Right atrium auricular region (tissue), 2 donors: ENCODE measurements around the gene DENND1A. TPM values are rescaled to one million over a fixed set of nuclear protein-coding genes. Genes with fewer than 3 reads are reported as not detected.

Source experiments
- DNase-seq: peaks from one replicate; pipeline ENCODE4 v3.0.0-alpha.2; 2019; ENCODE audit warnings: low spot score
- H3K27ac ChIP-seq, 2 donors: fragments of 200-600 bp; sonication (generic); 1 replicate in 1 of 2; 2 replicates in 1 of 2; pipeline ENCODE4 v1.5.1; 2016 to 2019
- H3K27me3 ChIP-seq, 2 donors: fragments of 200-600 bp; sonication (generic); one replicate each; pipeline versions ENCODE4 v1.5.1 to v1.6.0; 2017 to 2019
- H3K36me3 ChIP-seq: fragments of 200-600 bp; sonication (generic); one replicate; pipeline ENCODE4 v1.5.1; 2016
- H3K4me1 ChIP-seq, 2 donors: fragments of 200-600 bp; sonication (generic); one replicate each; pipeline versions ENCODE4 v1.5.1 to v1.6.0; 2017 to 2019
- H3K4me3 ChIP-seq, 2 donors: fragments of 200-600 bp; sonication (generic); 1 replicate in 1 of 2; 2 replicates in 1 of 2; pipeline ENCODE4 v1.5.1; 2017 to 2019; ENCODE audit warnings: mild to moderate bottlenecking in 1 of 2, moderate library complexity in 1 of 2
- H3K9me3 ChIP-seq, 2 donors: fragments of 200-600 bp; sonication (generic); one replicate each; pipeline ENCODE4 v1.5.1; 2019
- total RNA-seq, 2 donors: library from RNA; depleted of rRNA; stranded (reverse); fragments of >200 nt; gene quantifications; one replicate each; pipeline ENCODE4 v1.1.0, GENCODE V29; 2016
- TF ChIP-seq, protein P1 (sequence below), 2 donors: fragments of 200-600 bp; sonication (generic); IDR thresholded peaks; one replicate each; pipeline ENCODE4 v1.5.1; 2019; ENCODE audit warnings: antibody characterized with exemption in 2 of 2

Gene DENND1A
- total RNA-seq, 2 donors from 2014 or later = 14.9 to 23.6 TPM

DNA sequence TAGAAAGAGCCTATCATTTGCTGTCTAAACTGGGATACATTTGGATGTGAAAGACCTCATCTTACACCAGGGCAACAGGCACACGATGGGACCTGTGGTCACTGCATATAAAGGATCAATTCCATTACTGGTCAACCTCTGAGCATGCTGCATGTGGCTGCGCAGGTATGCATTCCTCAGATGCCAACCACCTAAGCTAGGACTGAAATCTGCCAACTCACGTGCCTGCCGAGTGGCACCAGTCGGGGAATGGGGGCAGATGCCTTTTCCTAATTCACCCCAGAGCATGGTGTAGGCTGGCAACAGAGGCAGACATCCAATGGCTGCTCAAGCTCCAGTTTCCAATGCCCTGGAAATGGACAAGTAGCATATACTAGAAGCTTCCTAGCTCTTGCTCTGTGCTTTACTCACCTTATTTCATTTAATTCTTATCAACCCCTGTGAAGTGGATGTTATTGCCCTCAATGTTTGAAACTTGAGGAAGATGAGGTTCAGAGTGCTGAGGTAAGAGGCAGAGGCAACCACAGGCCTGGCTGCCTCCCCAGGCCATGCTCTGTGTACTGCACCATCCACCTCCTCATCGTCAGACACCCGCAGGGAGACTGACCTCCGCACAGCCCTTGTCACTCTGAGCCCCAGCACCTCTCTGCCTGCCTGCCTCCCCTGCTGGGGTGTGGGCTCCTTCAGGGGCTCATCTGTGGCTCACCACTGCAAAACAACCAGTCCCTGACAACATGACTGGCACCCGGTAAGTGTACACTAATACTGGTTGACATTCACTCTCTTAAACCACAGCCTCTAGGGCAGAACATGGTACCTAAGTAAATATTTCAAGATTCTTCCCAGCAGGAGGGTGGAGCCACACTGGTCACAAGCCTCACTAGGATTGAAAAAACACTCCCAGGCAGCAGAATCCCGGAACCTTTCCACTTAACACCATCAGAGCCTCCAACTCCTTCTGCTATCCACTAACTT, 345.4 kb downstream of the DENND1A start:
- H3K36me3 ChIP-seq = no peaks in the 10 kb centered on the region
- no peak overlapping the region for H3K27ac ChIP-seq
- H3K27me3 ChIP-seq = no peaks in the 10 kb centered on the region
- no peak for DNase-seq
- peaks cover 0 to 7% of the 10 kb centered on the region in 2 donors for H3K9me3 ChIP-seq
- no peak overlapping the region for H3K4me3 ChIP-seq
- TF ChIP-seq, protein P1, sequence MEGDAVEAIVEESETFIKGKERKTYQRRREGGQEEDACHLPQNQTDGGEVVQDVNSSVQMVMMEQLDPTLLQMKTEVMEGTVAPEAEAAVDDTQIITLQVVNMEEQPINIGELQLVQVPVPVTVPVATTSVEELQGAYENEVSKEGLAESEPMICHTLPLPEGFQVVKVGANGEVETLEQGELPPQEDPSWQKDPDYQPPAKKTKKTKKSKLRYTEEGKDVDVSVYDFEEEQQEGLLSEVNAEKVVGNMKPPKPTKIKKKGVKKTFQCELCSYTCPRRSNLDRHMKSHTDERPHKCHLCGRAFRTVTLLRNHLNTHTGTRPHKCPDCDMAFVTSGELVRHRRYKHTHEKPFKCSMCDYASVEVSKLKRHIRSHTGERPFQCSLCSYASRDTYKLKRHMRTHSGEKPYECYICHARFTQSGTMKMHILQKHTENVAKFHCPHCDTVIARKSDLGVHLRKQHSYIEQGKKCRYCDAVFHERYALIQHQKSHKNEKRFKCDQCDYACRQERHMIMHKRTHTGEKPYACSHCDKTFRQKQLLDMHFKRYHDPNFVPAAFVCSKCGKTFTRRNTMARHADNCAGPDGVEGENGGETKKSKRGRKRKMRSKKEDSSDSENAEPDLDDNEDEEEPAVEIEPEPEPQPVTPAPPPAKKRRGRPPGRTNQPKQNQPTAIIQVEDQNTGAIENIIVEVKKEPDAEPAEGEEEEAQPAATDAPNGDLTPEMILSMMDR (IDR thresholded peaks at IDR 0.05) = no peak
- H3K4me1 ChIP-seq = no peaks in the 10 kb centered on the region

DNA sequence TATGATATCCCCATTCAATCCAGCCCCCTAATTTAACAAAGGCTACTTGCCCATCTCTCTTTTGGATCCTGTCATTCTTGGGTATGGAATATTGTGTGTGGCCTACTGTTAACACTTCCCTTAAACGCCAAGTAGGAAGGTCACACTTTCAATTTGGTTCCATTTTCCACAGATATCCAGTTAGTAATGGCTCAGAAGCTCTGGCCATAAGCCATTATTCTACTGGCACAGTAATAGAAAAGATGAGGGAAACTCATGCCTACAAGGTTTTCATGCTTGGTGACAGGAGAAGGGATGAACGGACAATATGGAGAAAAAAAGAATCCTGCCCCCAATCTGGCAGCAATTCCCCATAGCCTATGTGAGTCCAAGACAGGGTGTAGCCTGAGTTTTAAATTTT, 346.3 kb downstream of the DENND1A start:
- DNase-seq = no peak
- no peak overlapping the region for H3K27ac ChIP-seq
- H3K27me3 ChIP-seq = no peaks in the 10 kb centered on the region
- no peaks in the 10 kb centered on the region for H3K36me3 ChIP-seq
- peaks cover 0 to 7% of the 10 kb centered on the region in 2 donors for H3K9me3 ChIP-seq
- TF ChIP-seq, protein P1 (IDR thresholded peaks at IDR 0.05) = no peak
- H3K4me3 ChIP-seq = no peak overlapping the region
- H3K4me1 ChIP-seq = no peaks in the 10 kb centered on the region

DNA sequence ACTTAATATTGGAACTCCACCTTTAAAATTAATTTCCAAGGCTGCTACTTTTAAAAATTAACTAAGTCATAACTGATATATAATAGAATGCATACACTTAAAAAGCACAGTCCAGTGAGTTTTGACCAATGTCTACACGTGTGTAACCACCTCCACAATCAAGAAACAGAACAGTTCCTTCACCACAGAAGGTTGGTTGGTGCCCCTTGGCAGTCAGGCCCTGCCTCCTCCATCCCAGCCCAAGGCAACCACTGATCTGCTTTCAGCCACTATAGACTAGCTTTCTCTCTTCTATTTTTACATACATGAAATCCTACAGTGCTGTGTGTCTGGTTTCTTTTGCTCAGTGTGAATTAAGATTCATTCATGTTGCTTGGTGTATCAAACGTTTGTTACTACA, 358.7 kb downstream of the DENND1A start:
- H3K27me3 ChIP-seq = no peaks in the 10 kb centered on the region
- peaks cover 0 to 17% of the 10 kb centered on the region in 2 donors for H3K4me1 ChIP-seq
- DNase-seq = no peak
- H3K4me3 ChIP-seq = no peak overlapping the region
- no peaks in the 10 kb centered on the region for H3K36me3 ChIP-seq
- H3K27ac ChIP-seq = no peak overlapping the region
- H3K9me3 ChIP-seq = peaks cover 0 to under 1% of the 10 kb centered on the region in 2 donors
- TF ChIP-seq, protein P1 (IDR thresholded peaks at IDR 0.05) = no peak

DNA sequence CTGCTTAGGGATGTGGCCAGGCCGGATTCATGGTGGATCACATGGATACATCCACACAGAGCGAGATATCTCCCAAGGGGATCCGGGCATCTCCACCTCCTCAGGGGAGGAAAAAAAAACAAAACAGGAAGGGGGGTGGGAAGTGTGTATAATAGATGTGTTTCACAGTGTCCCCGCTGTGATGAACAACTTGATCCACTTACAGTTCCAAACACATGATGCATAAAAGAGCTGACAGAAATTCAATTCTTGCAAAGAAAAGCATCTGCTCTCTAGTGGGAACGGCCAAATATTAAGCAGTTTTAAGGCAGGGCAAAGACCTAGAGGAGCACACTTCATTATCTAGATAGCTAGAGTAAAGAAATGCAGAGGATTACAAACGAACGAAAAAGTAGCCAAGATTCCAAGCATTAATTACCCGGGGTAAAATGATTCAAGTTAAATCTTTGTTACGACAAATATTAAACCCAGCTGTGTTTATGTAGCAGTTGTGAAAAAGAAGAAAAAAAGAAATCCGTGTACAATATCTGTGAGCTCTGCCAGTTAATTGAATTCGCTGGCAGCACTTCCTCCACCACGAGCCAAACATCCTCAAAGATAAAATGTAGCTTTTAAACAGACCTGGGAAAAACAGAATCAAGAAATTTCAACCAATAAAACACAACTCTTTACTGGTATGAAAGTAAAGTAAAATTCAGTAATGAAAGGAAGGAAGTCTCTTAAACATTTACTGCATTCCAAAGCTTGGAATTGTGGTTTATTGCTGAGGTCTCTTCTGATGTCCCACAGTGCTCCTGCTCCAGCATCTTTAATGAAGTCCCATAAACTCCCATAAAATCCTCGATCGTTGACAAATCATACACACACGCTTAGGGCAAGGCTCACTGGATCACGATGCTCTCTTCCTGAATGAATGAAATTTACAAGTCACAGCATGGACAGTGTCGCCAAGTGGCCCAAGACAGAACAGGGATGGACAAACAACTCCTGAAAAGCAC, 360.9 kb downstream of the DENND1A start:
- H3K27ac ChIP-seq = no peak overlapping the region
- H3K36me3 ChIP-seq = no peaks in the 10 kb centered on the region
- TF ChIP-seq, protein P1 (IDR thresholded peaks at IDR 0.05) = no peak
- no peak for DNase-seq
- no peaks in the 10 kb centered on the region for H3K9me3 ChIP-seq
- no peaks in the 10 kb centered on the region for H3K27me3 ChIP-seq
- H3K4me1 ChIP-seq = peaks cover 0 to 17% of the 10 kb centered on the region in 2 donors
- H3K4me3 ChIP-seq = no peak overlapping the region

DNA sequence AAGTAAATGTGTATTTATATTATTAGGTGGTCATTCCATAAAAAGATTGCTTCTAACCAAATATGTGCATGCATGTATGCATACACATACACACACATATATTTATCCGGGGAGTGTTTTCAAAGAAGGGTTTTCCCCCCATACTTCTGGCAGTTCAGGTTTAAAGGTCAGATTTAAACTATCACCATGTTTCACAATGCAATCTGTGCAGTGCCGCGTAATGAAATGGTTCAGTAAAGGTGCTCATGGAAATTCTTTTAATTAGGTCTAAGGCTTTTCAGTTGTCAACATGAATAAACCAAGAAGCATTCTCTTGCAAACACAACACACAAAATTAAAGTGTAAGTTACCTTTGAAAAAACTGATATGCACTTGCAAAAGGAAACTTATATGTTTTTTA, 362.9 kb downstream of the DENND1A start:
- TF ChIP-seq, protein P1 (IDR thresholded peaks at IDR 0.05) = no peak
- DNase-seq = no peak
- H3K4me1 ChIP-seq = peaks cover 0 to 17% of the 10 kb centered on the region in 2 donors
- H3K27me3 ChIP-seq = no peaks in the 10 kb centered on the region
- H3K36me3 ChIP-seq = no peaks in the 10 kb centered on the region
- no peak overlapping the region for H3K4me3 ChIP-seq
- no peak overlapping the region for H3K27ac ChIP-seq
- H3K9me3 ChIP-seq = no peaks in the 10 kb centered on the region
